HepG2 (cell line): ENCODE results near the gene HS3ST5. TPM values are rescaled to one million over a fixed set of nuclear protein-coding genes. Genes with fewer than 3 reads are reported as not detected.

ENCODE experiments used
- ATAC-seq: fragments of 200-7000 bp; cut with Tn5 transposase; 3 replicates; pipeline ENCODE4 v1.9.1; 2020; ENCODE audit warnings: mild to moderate bottlenecking, moderate library complexity
- BruUV-seq: library from RNA; stranded (reverse); fragments of 400-500 nt; replicated peaks from 2 replicates; lab custom pipeline; 2021; lab: Mats Ljungman, UMichigan
- CTCF ChIA-PET: fragments of 300-600 bp; formaldehyde crosslinking; extraction: SDS; loops from one replicate; lab custom pipeline; 2021; ENCODE audit warnings: low total read pairs, inconsistent platforms, low intra/inter-chr PET ratio; lab: Yijun Ruan, JAX
- POLR2A ChIA-PET: fragments of 350-600 bp; sonication (Branson Sonifier 250); formaldehyde crosslinking; loops from one replicate; lab custom pipeline; 2020; ENCODE audit warnings: antibody characterized with exemption, inconsistent platforms; lab: Yijun Ruan, JAX
- DNase-seq: peaks from one replicate; pipeline ENCODE4 v3.0.0-alpha.2; 2015; ENCODE audit warnings: low spot score
- FAIRE-seq: peaks from 3 replicates; lab custom pipeline; 2011; peaks lifted over from hg19 to GRCh38; lab: Jason Lieb, UNC
- H2AFZ ChIP-seq: one replicate; pipeline ENCODE4 v1.6.1; 2011; ENCODE audit warnings: low read length, inconsistent platforms
- H3K27ac ChIP-seq: fragments of 300-600 bp; 3 replicates; pipeline ENCODE4 v1.8.0; 2011; ENCODE audit warnings: mixed run types, mild to moderate bottlenecking, mixed read lengths, low read length, inconsistent platforms; ENCODE audit not compliant: insufficient read depth; ENCODE audit errors: extremely low read length
- H3K27me3 ChIP-seq, 2 experiments: fragments of 200-600 bp in 1 of 2; 2 replicates in 1 of 2; 3 replicates in 1 of 2; pipeline versions ENCODE4 v1.6.0 to v1.8.0; 2011; ENCODE audit warnings: low read length in 2 of 2, mild to moderate bottlenecking in 2 of 2, moderate library complexity in 2 of 2, inconsistent platforms in 1 of 2; ENCODE audit not compliant: insufficient read depth in 2 of 2, control insufficient read depth in 1 of 2
- H3K36me3 ChIP-seq, 2 experiments: fragments of 200-600 bp in 1 of 2; replicated peaks in 1 of 2; 2 replicates in 1 of 2; 3 replicates in 1 of 2; pipeline versions ENCODE4 v1.5.1 to v1.8.0; 2011; ENCODE audit warnings: low read length in 2 of 2, inconsistent platforms in 1 of 2; ENCODE audit not compliant: insufficient read depth in 2 of 2, control insufficient read depth in 1 of 2
- H3K4me1 ChIP-seq: 2 replicates; pipeline ENCODE4 v1.5.1; 2012; ENCODE audit warnings: low read length, inconsistent platforms; ENCODE audit not compliant: insufficient read depth
- H3K4me2 ChIP-seq: 2 replicates; pipeline ENCODE4 v1.6.0; 2011; ENCODE audit warnings: low read depth, low read length, inconsistent platforms
- H3K4me3 ChIP-seq, 3 experiments: fragments of 200-600 bp in 1 of 3; sonication (generic), shearing (Covaris generic) in 1 of 3; replicated peaks in 1 of 3; 2 replicates each; pipeline ENCODE4 v1.5.1; 2011 to 2016; ENCODE audit warnings: low read length in 3 of 3, inconsistent platforms in 2 of 3, low read depth in 2 of 3, mild to moderate bottlenecking in 2 of 3, control low read depth in 1 of 3, mixed read lengths in 1 of 3; ENCODE audit not compliant: insufficient read depth in 1 of 3
- H3K79me2 ChIP-seq: one replicate; pipeline ENCODE4 v1.6.1; 2011; ENCODE audit warnings: low read length, inconsistent platforms; ENCODE audit not compliant: insufficient read depth
- H3K9ac ChIP-seq: 2 replicates; pipeline ENCODE4 v1.6.0; 2011; ENCODE audit warnings: mild to moderate bottlenecking, low read depth, low read length, inconsistent platforms; ENCODE audit not compliant: insufficient read depth
- H3K9me3 ChIP-seq: 2 replicates; pipeline ENCODE4 v1.5.1; 2012; ENCODE audit warnings: mild to moderate bottlenecking, low read length
- H4K20me1 ChIP-seq: 2 replicates; pipeline ENCODE4 v1.6.0; 2011; ENCODE audit warnings: inconsistent platforms, mild to moderate bottlenecking, low read length, moderate library complexity; ENCODE audit not compliant: insufficient read depth
- GLI4 ChIP-seq: sonication (generic); formaldehyde crosslinking; IDR thresholded peaks from 2 replicates; pipeline ENCODE4 v1.5.1; 2020; ENCODE audit warnings: missing genetic modification reagents, mild to moderate bottlenecking, moderate library complexity, borderline replicate concordance
- KLF13 ChIP-seq: sonication (generic); formaldehyde crosslinking; IDR thresholded peaks from 2 replicates; pipeline ENCODE4 v1.4.0; 2020; ENCODE audit warnings: mild to moderate bottlenecking, missing genetic modification reagents
- MTA1 ChIP-seq: sonication (generic); formaldehyde crosslinking; IDR thresholded peaks from 2 replicates; pipeline ENCODE4 v1.4.0; 2020; ENCODE audit warnings: missing genetic modification reagents, mild to moderate bottlenecking, borderline replicate concordance
- NPAS2 ChIP-seq: sonication (generic); formaldehyde crosslinking; IDR thresholded peaks from 2 replicates; pipeline ENCODE4 v1.8.0; 2022; ENCODE audit warnings: mild to moderate bottlenecking, missing genetic modification reagents, borderline replicate concordance
- NR2F2 ChIP-seq: IDR thresholded peaks from 2 replicates; pipeline ENCODE4 v1.6.1; 2012; ENCODE audit warnings: low read depth, inconsistent platforms, borderline replicate concordance
- PRPF4 ChIP-seq: fragments of 200-400 bp; formaldehyde crosslinking; IDR thresholded peaks from 2 replicates; pipeline ENCODE4 v1.6.1; 2016; ENCODE audit warnings: low read length, low read depth; ENCODE audit not compliant: poor library complexity, severe bottlenecking
- SIN3B ChIP-seq: fragments of 150-350 bp; IDR thresholded peaks from 2 replicates; pipeline ENCODE4 v1.6.1; 2014; ENCODE audit warnings: low read length
- WIZ ChIP-seq: sonication (generic); formaldehyde crosslinking; IDR thresholded peaks from 2 replicates; pipeline ENCODE4 v1.5.1; 2020; ENCODE audit warnings: mild to moderate bottlenecking, missing genetic modification reagents
- ZNF382 ChIP-seq: sonication (generic); formaldehyde crosslinking; IDR thresholded peaks from 2 replicates; pipeline ENCODE4 v1.5.0; 2020; ENCODE audit warnings: missing genetic modification reagents, mild to moderate bottlenecking, borderline replicate concordance
- ZNF569 ChIP-seq: sonication (generic); formaldehyde crosslinking; IDR thresholded peaks from 2 replicates; pipeline ENCODE4 v1.5.0; 2020; ENCODE audit warnings: mild to moderate bottlenecking, missing genetic modification reagents, moderate library complexity, borderline replicate concordance
- ZNF776 ChIP-seq: sonication (generic); formaldehyde crosslinking; IDR thresholded peaks from 2 replicates; pipeline ENCODE4 v1.4.0; 2020; ENCODE audit warnings: mild to moderate bottlenecking, missing genetic modification reagents
- ZNF879 ChIP-seq: sonication (generic); formaldehyde crosslinking; IDR thresholded peaks from 2 replicates; pipeline ENCODE4 v1.8.1; 2023; ENCODE audit warnings: missing genetic modification reagents
- ZNF883 ChIP-seq: sonication (generic); formaldehyde crosslinking; IDR thresholded peaks from 2 replicates; pipeline ENCODE4 v1.5.1; 2020; ENCODE audit warnings: mild to moderate bottlenecking, missing genetic modification reagents; ENCODE audit errors: not compliant biosample characterization
- WGBS: methylation state at CpG from one replicate; pipeline ENCODE4 v1.1.6; 2017; ENCODE audit warnings: low lambda C conversion rate; 5-methylcytosine and 5-hydroxymethylcytosine counted together
- in situ Hi-C: cut with HindIII; loops from 2 replicates; pipeline ENCODE4 v1.10.0; 2017; ENCODE audit warnings: low pct_unique_long_range_greater_than_20kb; ENCODE audit not compliant: extremely low pct_ligation_motif_present
- intact Hi-C: fragments of 100-400 bp; cut with micrococcal nuclease; formaldehyde crosslinking; loops from one replicate; pipeline ENCODE4 v1.10.0; 2022; ENCODE audit not compliant: unreplicated experiment
- polyA plus RNA-seq, 8 experiments: library from polyadenylated mRNA; depleted of rRNA in 3 of 8; stranded (reverse) in 7 of 8; unstranded in 1 of 8; fragments of >200 nt; fragmentation: Illumina TruSeq in 4 of 8; extraction: Trizol in 4 of 8; gene quantifications; 2 replicates each; pipeline versions ENCODE4 v1.2.1 to v1.2.3, GENCODE V29; 2011 to 2016; ENCODE audit warnings: low read depth in 4 of 8, missing spikeins in 1 of 8, mixed read lengths in 1 of 8; ENCODE audit not compliant: insufficient read depth in 1 of 8
- total RNA-seq, 5 experiments: library from RNA; depleted of rRNA; stranded (reverse); fragments of >200 nt; fragmentation: Illumina TruSeq; extraction: Trizol; gene quantifications; 2 replicates each; pipeline ENCODE4 v1.2.3, GENCODE V29; 2016; ENCODE audit warnings: low read depth in 1 of 5
- TF ChIP-seq, protein P1 (sequence below): sonication (generic); formaldehyde crosslinking; IDR thresholded peaks from 2 replicates; pipeline ENCODE4 v1.4.0; 2020; ENCODE audit warnings: missing genetic modification reagents
- TF ChIP-seq, protein P2 (sequence below): sonication (generic); formaldehyde crosslinking; IDR thresholded peaks from one replicate; pipeline ENCODE4 v1.5.1; 2020; ENCODE audit warnings: mild to moderate bottlenecking, missing genetic modification reagents; ENCODE audit errors: not compliant biosample characterization
- TF ChIP-seq, protein P3 (sequence below): sonication (generic); IDR thresholded peaks from 2 replicates; pipeline ENCODE4 v1.6.1; 2016; ENCODE audit warnings: low read depth, borderline replicate concordance

Gene HS3ST5
- total and polyA plus RNA-seq, 2 of the 13 experiments (the other 11 are each of a cell fraction or from before 2014, with no cell fraction given) = 1.1 to 1.6 TPM

DNA sequence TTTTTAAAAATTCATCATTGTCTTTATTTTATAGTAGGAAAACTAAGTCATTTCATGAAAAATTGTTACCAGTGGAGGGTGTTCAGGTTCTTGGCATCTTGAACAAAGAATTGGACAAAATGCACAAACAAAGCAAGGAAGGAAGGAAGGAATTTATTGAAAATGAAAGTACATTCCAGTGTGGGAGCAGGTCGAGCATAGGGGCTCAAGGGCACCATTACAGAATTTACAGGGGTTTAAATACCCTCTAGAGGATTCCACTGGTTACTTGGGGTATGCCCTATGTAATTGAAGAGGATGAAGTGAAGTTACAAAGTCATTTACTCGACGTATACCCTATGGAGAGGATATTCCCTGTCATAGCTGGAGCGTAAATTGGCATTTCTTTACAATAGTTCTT, 334.5 kb downstream of the HS3ST5 start:
- H3K4me1 ChIP-seq = peaks cover 10% of the 10 kb centered on the region
- H2AFZ ChIP-seq = peak overlapping the region; percentile 27
- peak overlapping the region; percentile 39 for H3K4me2 ChIP-seq
- peaks cover 0 to 4% of the 10 kb centered on the region in 2 experiments; a peak in 2 of 5 replicates for H3K27me3 ChIP-seq
- in situ Hi-C loops (no loop called here), intact Hi-C loops (no loop called here)
- no peak overlapping the region for H3K4me3 ChIP-seq
- no peaks in the 10 kb centered on the region for H4K20me1 ChIP-seq
- 46% methylated on average over 4 of the region's 4 CpGs for WGBS
- POLR2A ChIA-PET = no interaction called here
- no peaks in the 10 kb centered on the region for H3K9me3 ChIP-seq
- no TSS peak for BruUV-seq
- FAIRE-seq = no peak
- H3K27ac ChIP-seq = no peak overlapping the region
- H3K36me3 ChIP-seq = no peaks in the 10 kb centered on the region
- H3K9ac ChIP-seq = no peak overlapping the region
- DNase-seq = no peak
- no peak for ATAC-seq
- CTCF ChIA-PET = no interaction called here
- H3K79me2 ChIP-seq = no peaks in the 10 kb centered on the region
- TF ChIP-seq MTA1 (no peak), PRPF4 (no peak), NR2F2 (no peak), ZNF883 (no peak), WIZ (CRISPR knock-in tag) (no peak), NPAS2 (CRISPR knock-in tag) (no peak), SIN3B (no peak), KLF13 (CRISPR knock-in tag) (no peak), ZNF569 (CRISPR knock-in tag) (no peak), ZNF879 (CRISPR knock-in tag) (no peak), GLI4 (no peak), ZNF776 (CRISPR knock-in tag) (no peak), ZNF382 (CRISPR knock-in tag) (no peak)
- TF ChIP-seq, protein P1, sequence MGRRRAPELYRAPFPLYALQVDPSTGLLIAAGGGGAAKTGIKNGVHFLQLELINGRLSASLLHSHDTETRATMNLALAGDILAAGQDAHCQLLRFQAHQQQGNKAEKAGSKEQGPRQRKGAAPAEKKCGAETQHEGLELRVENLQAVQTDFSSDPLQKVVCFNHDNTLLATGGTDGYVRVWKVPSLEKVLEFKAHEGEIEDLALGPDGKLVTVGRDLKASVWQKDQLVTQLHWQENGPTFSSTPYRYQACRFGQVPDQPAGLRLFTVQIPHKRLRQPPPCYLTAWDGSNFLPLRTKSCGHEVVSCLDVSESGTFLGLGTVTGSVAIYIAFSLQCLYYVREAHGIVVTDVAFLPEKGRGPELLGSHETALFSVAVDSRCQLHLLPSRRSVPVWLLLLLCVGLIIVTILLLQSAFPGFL (CRISPR knock-in tag) = no peak
- TF ChIP-seq, protein P2, sequence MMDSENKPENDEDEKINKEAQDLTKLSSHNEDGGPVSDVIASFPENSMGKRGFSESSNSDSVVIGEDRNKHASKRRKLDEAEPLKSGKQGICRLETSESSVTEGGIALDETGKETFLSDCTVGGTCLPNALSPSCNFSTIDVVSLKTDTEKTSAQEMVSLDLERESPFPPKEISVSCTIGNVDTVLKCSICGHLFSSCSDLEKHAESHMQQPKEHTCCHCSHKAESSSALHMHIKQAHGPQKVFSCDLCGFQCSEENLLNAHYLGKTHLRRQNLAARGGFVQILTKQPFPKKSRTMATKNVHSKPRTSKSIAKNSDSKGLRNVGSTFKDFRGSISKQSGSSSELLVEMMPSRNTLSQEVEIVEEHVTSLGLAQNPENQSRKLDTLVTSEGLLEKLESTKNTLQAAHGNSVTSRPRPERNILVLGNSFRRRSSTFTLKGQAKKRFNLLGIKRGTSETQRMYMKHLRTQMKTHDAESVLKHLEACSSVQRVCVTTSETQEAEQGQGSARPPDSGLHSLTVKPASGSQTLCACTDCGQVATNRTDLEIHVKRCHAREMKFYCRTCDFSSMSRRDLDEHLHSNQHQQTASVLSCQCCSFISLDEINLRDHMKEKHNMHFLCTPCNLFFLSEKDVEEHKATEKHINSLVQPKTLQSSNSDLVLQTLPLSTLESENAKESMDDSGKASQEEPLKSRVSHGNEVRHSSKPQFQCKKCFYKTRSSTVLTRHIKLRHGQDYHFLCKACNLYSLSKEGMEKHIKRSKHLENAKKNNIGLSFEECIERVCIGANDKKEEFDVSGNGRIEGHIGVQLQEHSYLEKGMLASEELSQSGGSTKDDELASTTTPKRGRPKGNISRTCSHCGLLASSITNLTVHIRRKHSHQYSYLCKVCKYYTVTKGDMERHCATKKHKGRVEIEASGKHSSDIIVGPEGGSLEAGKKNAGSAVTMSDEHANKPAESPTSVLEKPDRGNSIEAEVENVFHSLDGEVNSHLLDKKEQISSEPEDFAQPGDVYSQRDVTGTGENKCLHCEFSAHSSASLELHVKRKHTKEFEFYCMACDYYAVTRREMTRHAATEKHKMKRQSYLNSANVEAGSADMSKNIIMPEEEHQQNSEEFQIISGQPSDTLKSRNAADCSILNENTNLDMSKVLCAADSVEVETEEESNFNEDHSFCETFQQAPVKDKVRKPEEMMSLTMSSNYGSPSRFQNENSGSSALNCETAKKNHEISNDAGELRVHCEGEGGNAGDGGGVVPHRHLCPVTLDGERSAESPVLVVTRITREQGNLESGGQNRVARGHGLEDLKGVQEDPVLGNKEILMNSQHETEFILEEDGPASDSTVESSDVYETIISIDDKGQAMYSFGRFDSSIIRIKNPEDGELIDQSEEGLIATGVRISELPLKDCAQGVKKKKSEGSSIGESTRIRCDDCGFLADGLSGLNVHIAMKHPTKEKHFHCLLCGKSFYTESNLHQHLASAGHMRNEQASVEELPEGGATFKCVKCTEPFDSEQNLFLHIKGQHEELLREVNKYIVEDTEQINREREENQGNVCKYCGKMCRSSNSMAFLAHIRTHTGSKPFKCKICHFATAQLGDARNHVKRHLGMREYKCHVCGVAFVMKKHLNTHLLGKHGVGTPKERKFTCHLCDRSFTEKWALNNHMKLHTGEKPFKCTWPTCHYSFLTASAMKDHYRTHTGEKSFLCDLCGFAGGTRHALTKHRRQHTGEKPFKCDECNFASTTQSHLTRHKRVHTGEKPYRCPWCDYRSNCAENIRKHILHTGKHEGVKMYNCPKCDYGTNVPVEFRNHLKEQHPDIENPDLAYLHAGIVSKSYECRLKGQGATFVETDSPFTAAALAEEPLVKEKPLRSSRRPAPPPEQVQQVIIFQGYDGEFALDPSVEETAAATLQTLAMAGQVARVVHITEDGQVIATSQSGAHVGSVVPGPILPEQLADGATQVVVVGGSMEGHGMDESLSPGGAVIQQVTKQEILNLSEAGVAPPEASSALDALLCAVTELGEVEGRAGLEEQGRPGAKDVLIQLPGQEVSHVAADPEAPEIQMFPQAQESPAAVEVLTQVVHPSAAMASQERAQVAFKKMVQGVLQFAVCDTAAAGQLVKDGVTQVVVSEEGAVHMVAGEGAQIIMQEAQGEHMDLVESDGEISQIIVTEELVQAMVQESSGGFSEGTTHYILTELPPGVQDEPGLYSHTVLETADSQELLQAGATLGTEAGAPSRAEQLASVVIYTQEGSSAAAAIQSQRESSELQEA (CRISPR knock-in tag) = no peak
- TF ChIP-seq, protein P3, sequence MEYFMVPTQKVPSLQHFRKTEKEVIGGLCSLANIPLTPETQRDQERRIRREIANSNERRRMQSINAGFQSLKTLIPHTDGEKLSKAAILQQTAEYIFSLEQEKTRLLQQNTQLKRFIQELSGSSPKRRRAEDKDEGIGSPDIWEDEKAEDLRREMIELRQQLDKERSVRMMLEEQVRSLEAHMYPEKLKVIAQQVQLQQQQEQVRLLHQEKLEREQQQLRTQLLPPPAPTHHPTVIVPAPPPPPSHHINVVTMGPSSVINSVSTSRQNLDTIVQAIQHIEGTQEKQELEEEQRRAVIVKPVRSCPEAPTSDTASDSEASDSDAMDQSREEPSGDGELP = no peak
